ENCODE results near the gene RAB9A.
"Not testable (repeated sequence)": the region's sequence is repeated elsewhere in the genome, so short reads cannot be mapped to it uniquely, and the experiment has no call there.

The RAB9A gene

GRCh38 chrX:13702111-13702789, 13.3 kb downstream of the RAB9A start:
- no peak for DNase-seq (ENCODE audit: low read depth)

GRCh38 chrX:13703135-13703534, 14.2 kb downstream of the RAB9A start:
- no peak for DNase-seq (ENCODE audit: low read depth)

GRCh38 chrX:13703589-13703988, 14.7 kb downstream of the RAB9A start:
- DNase-seq (ENCODE audit: low read depth), result no peak

GRCh38 chrX:13711141-13711540, 22.2 kb downstream of the RAB9A start:
- DNase-seq (ENCODE audit: low read depth), result no peak

GRCh38 chrX:13716455-13716854, 27.5 kb downstream of the RAB9A start:
- no peak for DNase-seq (ENCODE audit: low read depth)

GRCh38 chrX:13716905-13717304, 28.0 kb downstream of the RAB9A start:
- no peak for DNase-seq (ENCODE audit: low read depth)

GRCh38 chrX:13717700-13718472, 29.0 kb downstream of the RAB9A start:
- no peak for DNase-seq (ENCODE audit: low read depth)

GRCh38 chrX:13719192-13719856, 30.4 kb downstream of the RAB9A start:
- DNase-seq (ENCODE audit: low read depth), result no peak

- DNase-seq (ENCODE audit: low read depth), result no peak
Measured at GRCh38 chrX:13721371-13721770, 32.4 kb downstream of the RAB9A start.

- DNase-seq (ENCODE audit: low read depth), result no peak
Measured at GRCh38 chrX:13721819-13722519, 33.0 kb downstream of the RAB9A start.

GRCh38 chrX:13724878-13725277, 36.0 kb downstream of the RAB9A start:
- DNase-seq (ENCODE audit: low read depth), result not testable (repeated sequence)

- not testable (repeated sequence) for DNase-seq (ENCODE audit: low read depth)
Measured at GRCh38 chrX:13726583-13726982, 37.7 kb downstream of the RAB9A start.

GRCh38 chrX:13730523-13730922, 41.6 kb downstream of the RAB9A start:
- not testable (repeated sequence) for DNase-seq (ENCODE audit: low read depth)

- no peak for DNase-seq (ENCODE audit: low read depth)
Measured at GRCh38 chrX:13732246-13733067, 43.5 kb downstream of the RAB9A start.

GRCh38 chrX:13733506-13733905, 44.6 kb downstream of the RAB9A start:
- no peak for DNase-seq (ENCODE audit: low read depth)

GRCh38 chrX:13734278-13735172, 45.6 kb downstream of the RAB9A start, which contains the start of the genes OFD1 and TRAPPC2:
TSS of gene OFD1 (plus strand) at chrX:13734748. CDS start at chrX:13735072, 324 bp downstream.
TSS of gene TRAPPC2 (minus strand) at chrX:13734620. CDS start at chrX:13719963, 14,657 bp downstream.
- DNase-seq (ENCODE audit: low read depth), result peak; percentile 49

GRCh38 chrX:13741695-13742094, 52.8 kb downstream of the RAB9A start:
- DNase-seq (ENCODE audit: low read depth), result no peak

GRCh38 chrX:13742397-13743176, 53.7 kb downstream of the RAB9A start:
- no peak for DNase-seq (ENCODE audit: low read depth)

GRCh38 chrX:13747836-13748235, 58.9 kb downstream of the RAB9A start:
- no peak for DNase-seq (ENCODE audit: low read depth)

Measured in stimulated activated CD8-positive, alpha-beta memory T cell treated with anti-CD3 and anti-CD28 coated beads, Interleukin-15, amount 100 ng/mL, for 24 hours (primary cell).